Hematopoietic multipotent progenitor cell treated with erythropoietin and hydrocortisone succinate and interleukin-3 and kit ligand, for 8 days (in vitro differentiated cells): Measurements from ENCODE around the gene TYROBP.
"Not testable (repeated sequence)": the region's sequence is repeated elsewhere in the genome, so short reads cannot be mapped to it uniquely, and the experiment has no call there.

Experiments
- DNase-seq: peaks from one replicate; pipeline ENCODE4 v3.0.0-alpha.2; 2015

Gene TYROBP

DNA sequence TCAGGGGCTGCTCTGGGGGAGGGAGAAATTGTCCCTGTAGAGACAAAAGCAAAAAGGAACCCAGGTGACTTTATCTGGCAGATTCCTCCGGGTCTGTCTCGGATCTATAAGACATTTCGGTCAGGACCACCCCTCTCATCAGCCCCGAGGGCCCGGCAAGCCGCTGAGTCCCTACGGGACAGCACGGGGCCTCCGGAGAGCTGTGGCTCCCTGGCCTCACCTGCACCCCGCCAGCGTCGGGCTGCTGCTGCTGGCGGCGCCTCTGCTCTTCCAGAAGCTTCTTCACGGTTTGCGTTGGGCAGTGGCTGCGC is 9.6 kb downstream of the TYROBP start:
- no peak for DNase-seq

DNA sequence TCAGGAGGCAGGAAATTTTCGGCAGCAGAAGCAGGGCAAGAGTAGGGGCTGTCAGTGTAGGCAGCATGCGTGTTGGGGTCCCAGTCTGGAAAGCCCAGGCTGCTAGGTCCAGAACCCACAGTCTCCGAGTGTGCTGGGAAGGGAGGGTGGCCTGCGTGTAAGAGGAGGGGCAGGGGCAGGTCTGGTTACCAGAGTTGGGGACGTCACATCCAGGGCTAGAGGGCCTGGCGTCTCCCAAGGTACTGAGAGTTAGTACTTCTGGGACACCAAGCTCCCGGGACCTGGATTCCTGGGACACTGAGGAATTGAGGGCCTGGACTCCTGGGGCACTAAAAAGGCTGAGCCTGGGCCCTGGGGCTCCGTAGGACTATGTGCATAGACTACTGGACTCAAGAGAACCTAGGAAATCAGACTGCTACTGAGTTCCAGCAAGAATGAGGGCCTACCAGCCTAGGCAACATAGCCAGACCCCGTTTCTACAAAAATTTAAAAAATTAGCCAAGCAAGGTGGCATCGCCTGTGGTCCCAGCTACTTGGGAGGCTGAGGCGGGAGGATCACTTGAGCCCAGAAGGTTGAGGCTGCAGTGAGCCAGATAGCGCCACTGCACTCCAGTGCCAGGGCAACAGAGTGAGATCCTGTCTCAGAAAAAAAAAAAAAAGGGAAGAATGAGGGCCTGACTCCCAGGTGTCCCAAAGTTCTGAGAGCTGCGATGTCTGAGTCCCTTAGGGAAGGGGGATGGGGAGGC is 10.2 kb downstream of the TYROBP start:
- no peak for DNase-seq

DNA sequence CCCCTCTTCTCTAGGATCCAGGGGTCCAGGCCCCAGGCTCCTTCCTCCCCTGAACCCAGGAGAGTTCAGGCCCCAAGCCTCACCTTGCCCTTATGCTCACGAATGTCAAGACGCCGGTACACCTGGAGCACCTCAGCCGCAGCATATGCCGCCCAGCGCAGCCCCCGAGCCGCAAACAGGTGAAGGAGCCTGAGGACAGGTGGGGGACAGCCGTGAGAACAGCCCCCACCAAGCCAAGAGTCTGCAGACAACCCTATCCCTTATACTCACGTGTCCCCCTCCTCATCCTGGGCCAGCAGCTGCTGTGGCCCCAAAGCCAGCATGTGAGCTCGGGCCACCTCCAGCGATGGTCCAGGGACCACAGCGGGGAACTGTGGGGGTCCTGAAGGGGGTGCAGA is 11.5 kb downstream of the TYROBP start:
- DNase-seq = no peak

DNA sequence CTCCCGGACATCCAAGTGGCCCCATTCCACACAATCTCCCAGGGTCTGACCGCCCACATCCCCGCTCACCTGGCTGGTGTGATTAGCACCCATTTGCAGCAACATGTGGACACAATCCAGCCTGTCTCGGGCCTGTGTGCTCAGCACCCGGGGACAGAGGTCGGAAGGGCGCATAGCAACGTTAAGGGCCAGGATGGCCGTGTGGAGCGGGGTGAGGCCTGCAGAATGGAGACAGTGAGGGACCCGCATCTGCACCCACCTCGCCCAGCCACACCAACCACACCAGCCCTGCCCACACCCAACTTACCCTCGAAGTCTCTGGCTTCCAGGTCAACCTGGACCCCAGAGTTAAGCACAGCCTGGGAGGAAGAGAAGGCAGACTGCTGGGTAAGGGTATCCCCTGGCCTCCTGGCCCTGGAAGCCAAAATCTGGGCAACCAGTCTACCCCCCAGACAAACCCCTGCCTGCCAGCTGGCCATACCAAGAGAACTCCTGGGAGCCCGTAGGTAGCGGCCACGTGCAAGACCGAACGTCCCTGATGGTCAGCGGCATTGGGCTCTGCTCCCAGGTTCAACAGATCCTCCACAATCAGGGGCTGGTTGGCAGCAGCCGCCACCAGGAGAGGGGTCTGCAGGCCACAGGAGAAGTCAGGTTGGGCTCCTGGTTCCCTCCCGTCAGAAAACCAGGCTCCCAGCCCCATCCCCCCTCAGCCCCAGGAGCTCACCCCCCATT is 12.0 kb downstream of the TYROBP start:
- no peak for DNase-seq

DNA sequence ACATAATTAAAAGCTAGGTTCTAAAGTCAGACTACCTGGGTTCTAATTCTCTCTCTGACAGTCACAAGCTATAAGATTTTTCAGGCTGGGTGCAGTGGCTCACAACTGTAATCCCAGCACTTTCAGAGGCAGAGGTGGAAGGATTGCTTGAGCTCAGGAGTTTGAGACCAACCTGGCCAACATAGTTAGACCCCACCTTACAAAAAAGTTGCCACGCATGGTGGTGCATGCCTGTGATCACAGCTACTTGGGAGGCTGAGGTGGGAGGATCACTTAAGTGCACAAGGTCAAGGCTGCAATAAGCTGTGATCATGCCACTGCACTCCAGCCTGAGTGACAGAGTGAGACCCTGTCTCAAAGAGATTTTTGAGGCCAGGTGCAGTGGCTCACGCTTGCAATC is 13.8 kb downstream of the TYROBP start:
- no peak for DNase-seq

DNA sequence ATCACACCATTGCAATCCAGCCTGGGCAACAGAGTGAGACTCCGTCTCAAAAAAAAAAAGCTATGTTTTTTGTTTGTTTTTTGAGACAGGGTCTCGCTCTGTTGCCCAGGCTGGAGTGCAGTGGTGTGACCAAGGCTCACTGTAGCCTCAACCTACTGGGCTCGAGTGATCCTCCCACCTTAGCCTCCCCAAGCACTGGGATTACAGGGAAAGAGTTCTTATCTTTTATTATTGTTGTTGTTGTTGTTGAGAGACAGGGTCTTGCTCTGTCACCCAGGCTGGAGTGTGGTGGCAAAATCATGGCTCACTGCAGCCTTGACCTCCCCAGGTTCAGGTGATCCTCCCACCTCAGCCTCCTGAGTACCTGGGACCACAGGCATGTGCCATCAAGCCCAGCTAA is 16.3 kb downstream of the TYROBP start:
- DNase-seq = not testable (repeated sequence)

DNA sequence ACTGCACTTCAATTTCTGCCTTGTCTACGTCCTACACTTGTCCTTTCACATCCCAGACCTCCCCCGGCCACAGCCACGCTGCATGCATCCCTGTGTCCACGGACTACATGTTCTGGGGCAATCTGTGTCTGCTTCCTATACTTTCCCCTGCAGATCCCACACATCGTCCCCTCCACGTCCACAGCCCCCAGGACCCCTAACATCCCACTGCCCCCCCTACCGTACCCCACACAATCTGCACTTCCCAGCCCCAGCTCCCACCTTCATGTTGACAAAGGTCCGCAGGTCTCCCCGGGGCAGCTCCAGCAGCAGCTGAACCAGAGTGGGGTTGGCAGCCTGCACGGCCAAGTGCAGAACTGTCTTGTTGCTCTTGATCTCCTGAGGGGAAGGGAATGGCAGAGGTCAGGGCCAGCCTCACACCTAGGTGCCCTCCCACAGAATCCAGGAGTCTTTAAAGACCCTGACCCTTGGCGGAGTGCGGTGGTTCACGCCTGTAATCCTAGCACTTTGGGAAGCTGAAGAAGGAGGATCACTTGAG is 17.9 kb downstream of the TYROBP start:
- DNase-seq = no peak

DNA sequence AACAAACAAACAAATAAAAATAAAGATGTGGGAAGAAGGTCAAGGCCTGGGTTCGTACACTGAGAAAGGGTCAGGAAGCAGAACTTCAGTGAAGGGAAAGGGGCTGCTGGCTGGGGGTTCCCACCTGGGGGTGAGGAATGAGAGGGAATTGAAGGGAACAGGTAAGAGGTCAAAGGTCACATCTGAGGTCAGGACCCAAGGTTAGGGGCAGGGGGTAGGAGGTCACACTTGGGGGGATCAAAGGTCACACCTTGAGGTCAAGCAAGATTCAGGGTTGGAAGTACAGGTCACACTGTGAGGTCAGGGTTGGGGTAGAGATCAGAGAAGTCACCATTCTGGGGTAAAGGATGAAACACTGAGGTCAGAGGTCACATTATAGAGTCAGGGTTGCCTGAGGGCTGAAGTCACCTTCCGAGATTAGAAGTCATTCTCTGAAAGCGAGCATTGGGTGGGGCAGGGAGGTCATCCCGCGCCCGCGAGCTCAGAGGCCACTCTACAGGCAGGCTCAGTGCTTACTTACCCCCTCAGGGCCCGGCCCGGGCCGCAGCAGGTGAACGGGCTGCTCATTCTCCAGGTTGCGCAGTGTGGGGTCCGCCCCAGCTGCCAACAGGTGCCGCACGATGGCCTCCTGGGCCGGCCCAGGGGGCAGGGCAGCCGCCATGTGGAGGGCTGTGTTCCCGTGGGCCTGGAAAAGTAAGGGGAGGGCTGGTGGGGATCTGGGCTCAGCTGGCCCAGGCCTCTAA is 18.6 kb downstream of the TYROBP start:
- no peak for DNase-seq

DNA sequence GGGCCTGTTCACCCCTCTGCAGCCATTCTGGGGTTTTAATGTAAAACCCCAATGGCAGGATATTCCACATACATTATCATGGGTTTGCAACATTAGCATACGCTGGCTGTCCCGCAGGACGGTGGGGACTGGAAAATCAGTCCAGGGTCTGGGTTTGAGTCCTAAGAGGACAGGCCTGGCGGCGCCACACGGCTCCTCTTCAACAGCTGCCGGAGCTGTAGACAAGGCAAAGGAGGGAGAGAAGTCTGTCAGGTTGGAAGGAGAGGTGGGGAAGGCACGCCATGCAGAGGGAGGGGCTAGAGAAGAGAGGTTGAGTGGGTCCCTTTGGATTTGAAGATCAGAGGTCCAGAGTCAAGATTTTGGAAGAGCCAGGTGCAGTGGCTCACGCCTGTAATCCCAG is 19.7 kb downstream of the TYROBP start:
- DNase-seq = no peak

DNA sequence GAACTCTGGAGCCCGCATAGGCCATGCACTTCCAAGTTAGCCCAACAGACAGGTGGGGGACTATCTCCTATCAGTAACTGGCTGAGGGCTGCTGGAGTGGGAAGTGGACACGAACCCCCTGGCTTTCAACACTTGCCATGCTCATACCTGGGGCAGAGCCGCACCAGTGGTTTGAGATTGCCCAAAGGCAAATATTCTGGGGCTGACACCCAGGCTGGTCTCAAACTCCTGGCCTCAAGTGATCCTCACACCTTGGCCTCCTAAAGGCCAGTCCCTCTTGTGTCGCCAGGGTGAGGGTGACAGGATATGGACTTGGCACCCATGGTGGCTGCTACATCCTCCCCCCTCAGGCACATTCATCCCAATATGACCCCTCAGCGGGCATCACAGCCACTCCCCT is 20.9 kb downstream of the TYROBP start:
- DNase-seq = no peak

DNA sequence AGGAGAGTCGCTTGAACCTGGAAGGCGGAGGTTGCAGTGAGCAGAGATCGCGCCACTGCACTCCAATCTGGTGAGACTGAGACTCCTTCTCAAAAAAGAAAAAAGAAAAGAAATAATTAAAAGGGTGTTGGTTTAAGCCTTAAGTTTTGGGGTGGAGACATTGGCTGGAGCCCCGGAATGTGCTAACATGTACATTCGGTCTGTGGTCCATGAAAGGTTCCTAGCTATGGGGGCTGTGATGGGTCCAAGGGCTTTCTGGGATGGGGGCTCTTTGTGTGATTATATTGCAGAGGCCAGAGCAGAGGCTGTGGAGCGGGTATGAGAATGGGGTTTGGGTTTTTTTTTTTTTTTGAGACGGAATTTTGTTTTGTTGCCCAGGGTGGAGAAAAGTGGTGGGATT is 22.2 kb downstream of the TYROBP start:
- DNase-seq = no peak

DNA sequence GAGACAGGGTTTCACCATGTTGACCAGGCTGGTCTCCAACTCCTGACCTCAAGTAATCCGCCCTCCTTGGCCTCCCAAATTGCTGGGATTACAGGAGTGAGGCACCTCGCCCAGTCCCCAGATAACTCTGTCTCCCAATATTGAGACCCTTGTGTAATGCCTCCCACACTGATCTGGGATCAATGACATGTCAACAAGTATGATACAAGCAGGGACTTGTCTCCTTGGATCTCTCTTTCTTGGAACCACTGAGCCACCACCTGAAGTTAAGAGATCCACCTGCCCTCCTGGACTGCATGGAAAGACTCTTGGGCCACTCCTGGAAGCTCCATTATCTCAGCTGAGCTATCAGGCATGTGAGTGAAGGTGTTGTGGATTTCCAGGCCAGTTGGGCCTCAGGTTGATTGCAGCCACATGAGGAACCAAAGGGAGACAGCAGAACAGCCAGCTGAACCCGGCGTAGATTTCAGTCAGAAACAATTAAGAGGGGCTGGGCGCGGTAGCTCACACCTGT is 22.8 kb downstream of the TYROBP start:
- no peak for DNase-seq

DNA sequence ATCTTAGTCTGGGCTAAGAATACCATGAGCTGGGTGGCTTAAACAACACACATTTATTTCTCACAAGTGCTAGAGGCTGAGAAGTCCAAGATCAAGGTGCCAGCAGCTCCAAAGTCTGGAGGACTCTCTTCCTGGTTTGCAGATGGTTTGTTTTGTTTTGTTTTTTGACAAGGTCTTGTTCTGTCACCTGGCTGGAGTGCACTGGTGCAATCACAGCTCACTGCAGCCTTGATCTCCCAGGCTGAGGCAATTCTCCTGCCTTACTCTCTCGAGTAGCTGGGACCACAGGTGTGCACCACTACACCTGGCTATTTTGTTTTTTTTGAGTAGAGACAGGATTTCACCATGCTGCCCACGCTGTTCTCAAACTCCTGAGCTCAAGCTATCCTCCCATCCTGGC is 24.2 kb downstream of the TYROBP start:
- no peak for DNase-seq

DNA sequence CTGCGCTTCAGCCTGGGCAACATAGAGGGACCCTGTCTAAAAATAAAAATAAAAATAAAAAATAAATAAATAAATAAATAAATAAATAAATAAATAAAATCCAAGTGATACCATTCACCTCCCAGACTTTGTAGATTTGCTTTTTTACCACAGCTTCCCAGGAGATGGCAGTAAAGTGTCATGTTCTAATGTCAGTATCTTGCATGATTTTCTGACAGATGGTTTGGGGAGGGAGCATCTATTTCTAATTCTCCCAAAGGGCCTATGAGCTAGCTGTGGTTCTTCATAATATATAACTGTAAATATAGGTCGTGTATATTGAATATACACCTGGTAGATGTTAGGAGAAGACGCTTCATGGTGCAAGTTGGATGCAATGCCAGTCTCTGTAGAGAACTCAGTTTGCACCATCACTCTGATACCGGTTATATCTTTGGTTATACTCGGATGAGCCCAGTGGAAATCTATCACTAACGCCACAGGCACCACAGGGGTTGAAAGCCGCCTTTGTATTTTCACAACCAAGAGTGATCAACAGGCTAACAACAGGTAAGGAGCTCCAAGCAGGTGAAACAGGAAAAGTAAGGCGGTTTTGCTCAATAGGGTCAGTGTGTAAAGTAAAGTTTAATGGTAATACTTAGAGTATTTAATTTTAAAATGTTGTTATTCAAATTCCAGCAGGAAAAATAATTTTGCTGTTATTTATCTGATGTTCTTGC is 25.8 kb downstream of the TYROBP start:
- DNase-seq = peak; percentile 76

DNA sequence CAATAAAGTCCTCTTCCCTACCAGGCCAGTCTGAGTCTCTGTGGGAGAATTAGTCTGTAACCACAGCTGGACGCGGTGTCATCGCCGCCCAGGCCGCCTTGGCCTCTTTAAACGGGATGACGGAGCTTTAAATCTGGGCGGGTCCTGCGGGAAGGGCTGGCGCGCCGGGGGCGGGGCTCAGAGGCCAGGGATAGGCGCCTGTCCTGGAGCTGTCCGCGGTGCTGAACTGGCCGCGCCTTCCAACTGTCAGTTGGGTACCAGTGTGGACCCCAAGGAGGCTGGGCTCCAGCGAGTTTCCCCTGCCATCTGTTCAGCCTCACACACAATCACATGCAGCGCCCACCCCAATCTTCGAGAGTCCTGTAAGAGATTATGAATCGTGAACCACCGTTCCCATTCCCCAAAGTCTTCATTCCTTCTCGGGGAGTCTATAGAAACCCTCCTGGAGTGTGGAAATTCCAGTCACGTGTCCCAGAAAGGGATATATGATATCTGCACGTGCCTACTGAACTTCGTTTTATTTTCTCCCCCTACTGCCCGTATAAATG is 28.3 kb downstream of the TYROBP start:
- DNase-seq = peak; percentile 85

DNA sequence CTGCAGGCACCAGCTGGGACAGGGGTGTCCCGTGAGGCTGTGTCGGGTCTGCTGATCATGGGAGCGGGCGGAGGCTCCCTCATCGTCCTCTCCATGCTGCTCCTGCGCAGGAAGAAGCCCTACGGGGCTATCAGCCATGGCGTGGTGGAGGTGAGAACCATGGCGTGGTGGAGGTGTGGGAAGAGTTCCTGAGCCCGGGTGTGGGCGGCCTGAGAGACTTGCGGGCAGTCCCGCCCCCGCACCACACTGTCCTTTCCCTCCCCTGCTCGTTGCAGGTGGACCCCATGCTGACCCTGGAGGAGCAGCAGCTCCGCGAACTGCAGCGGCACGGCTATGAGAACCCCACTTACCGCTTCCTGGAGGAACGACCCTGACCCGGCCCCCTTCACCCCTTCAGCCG is 29.0 kb downstream of the TYROBP start:
- DNase-seq = no peak

DNA sequence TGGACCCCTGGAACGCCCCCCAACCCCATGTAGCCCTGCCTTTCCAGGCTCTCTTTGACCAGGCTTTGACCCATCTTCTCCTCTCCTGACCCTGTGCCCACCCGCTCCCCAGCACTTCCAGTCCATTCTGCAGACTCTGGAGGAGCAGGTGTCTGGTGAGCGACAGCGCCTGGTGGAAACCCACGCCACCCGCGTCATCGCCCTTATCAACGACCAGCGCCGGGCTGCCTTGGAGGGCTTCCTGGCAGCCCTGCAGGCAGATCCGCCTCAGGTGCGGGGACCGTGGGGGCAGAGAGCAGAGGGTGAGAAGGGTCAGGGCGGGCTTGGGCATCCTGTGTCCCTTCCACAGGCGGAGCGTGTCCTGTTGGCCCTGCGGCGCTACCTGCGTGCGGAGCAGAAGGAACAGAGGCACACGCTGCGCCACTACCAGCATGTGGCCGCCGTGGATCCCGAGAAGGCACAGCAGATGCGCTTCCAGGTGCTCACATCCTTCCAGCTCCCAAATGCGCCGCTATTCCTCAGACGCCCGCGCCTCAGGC is 33.6 kb downstream of the TYROBP start:
- no peak for DNase-seq

DNA sequence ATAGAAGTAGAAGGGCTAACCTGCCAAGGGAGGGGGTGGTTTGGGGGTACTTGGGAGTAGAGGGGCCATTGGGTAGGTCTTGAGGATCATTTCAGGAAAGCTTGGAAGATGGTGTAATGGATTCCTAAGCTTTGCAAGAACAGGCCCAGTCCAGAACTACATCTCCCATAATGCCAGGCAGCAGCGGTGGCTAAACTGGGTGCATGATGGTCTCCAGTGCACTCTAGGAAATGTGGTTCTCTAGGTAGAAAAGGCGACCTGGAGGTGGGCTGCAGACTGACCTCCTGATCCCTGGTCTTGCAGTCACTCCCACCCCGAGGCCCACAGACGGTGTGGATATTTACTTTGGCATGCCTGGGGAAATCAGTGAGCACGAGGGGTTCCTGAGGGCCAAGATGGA is 35.9 kb downstream of the TYROBP start:
- DNase-seq = no peak

DNA sequence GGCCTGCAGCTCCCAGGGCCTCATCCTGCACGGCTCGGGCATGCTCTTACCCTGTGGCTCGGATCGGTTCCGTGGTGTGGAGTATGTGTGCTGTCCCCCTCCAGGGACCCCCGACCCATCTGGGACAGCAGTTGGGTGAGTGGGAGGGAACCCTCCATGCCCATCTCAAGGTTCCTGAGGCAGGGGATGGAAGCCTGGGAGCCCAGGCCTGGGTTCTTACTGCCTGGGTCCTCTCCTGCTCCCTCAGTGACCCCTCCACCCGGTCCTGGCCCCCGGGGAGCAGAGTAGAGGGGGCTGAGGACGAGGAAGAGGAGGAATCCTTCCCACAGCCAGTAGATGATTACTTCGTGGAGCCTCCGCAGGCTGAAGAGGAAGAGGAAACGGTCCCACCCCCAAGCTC is 36.5 kb downstream of the TYROBP start:
- no peak for DNase-seq

DNA sequence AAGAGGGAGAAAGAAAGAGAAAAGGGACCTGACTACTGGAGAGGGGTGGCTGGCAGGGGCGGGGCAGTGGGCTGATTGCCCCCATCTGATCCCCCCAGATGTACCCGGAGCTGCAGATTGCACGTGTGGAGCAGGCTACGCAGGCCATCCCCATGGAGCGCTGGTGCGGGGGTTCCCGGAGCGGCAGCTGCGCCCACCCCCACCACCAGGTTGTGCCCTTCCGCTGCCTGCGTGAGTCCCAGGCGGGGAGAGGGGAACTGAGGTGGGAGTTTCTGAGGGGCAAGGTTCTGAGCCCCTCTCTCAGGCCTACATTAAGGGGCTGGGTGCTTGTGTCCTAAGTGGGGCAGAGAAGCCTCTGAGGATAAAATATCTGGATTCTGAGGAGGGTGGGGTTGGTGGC is 37.3 kb downstream of the TYROBP start:
- no peak for DNase-seq

DNA sequence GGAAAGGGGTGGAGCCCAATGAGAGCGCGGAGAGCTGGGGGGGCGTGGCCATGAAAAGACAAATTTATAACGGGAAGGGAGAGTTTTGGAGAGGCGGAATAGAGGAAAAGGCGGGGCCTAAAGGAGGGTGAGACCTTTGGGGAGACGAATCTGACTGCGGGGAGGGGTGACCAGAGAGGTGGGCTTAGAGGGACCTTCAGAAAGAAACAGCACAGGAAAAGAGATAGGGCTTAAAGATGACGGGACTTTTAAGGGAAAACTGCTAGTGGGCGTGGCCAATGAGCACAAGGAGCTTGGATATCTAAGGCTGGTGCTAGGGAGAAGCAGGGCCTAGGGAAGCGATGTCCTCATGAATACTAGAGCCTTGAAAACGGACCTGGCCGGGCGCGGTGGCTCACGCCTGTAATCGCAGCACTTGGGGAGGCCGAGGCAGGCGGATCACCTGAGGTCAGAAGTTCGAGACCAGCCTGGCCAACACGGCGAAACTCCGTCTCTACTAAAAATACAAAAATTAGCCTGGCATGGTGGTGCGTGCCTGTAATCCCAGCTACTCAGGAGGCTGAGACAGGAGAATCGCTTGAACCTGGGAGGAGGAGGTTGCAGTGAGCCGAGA is 37.9 kb downstream of the TYROBP start:
- not testable (repeated sequence) for DNase-seq
